HG02852 (cell line): Measurements from ENCODE around the gene KIFC3.
"Not testable (repeated sequence)": the region's sequence is repeated elsewhere in the genome, so short reads cannot be mapped to it uniquely, and the experiment has no call there.

Experiments
- ATAC-seq: cut with Tn5 transposase; IDR thresholded peaks from one replicate; pipeline ENCODE4 v1.9.1; 2021; ENCODE audit warnings: mild to moderate bottlenecking, moderate library complexity; ENCODE audit not compliant: unreplicated experiment

Gene KIFC3

GRCh38 chr16:57807252-57807967 lies 5.1 kb upstream of the KIFC3 start:
- no peak for ATAC-seq

GRCh38 chr16:57805176-57805575 lies 2.9 kb upstream of the KIFC3 start:
- no peak for ATAC-seq

GRCh38 chr16:57804111-57804837 lies 2.0 kb upstream of the KIFC3 start:
- no peak for ATAC-seq

GRCh38 chr16:57803134-57803990 lies 1.1 kb upstream of the KIFC3 start:
- ATAC-seq: no peak

- ATAC-seq: no peak
These were observed 416 bp downstream of the KIFC3 start for GRCh38 chr16:57801809-57802340.

GRCh38 chr16:57801098-57801808 lies 1.0 kb downstream of the KIFC3 start:
- no peak for ATAC-seq

GRCh38 chr16:57800200-57801097 lies 1.8 kb downstream of the KIFC3 start:
- ATAC-seq: no peak

GRCh38 chr16:57799600-57800199 lies 2.6 kb downstream of the KIFC3 start:
- ATAC-seq: no peak

- no peak for ATAC-seq
These were observed 3.2 kb downstream of the KIFC3 start for GRCh38 chr16:57798953-57799599.

- no peak for ATAC-seq
These were observed 4.0 kb downstream of the KIFC3 start for GRCh38 chr16:57798267-57798810.

GRCh38 chr16:57797526-57798266 lies 4.6 kb downstream of the KIFC3 start:
- no peak for ATAC-seq

GRCh38 chr16:57797216-57797525 lies 5.1 kb downstream of the KIFC3 start:
- ATAC-seq: no peak

- not testable (repeated sequence) for ATAC-seq
These were observed 6.3 kb downstream of the KIFC3 start for GRCh38 chr16:57796014-57796413.

GRCh38 chr16:57795431-57795878 lies 6.8 kb downstream of the KIFC3 start:
- ATAC-seq: no peak

GRCh38 chr16:57794849-57795430 lies 7.4 kb downstream of the KIFC3 start:
- ATAC-seq: no peak

GRCh38 chr16:57791893-57792461 lies 10.3 kb downstream of the KIFC3 start:
- ATAC-seq: no peak
